Measurements from ENCODE around the gene FAM227A.
"Not testable (repeated sequence)": the region's sequence is repeated elsewhere in the genome, so short reads cannot be mapped to it uniquely, and the experiment has no call there.

FAM227A gene

GRCh38 chr22:38618258-38618657 lies 37.9 kb downstream of the FAM227A start:
- no peak for TF ChIP-seq CTCF (conservative IDR thresholded peaks at IDR 0.05)
- H3K27ac ChIP-seq = no peak overlapping the region

- H3K27ac ChIP-seq = not testable (repeated sequence)
Measured at GRCh38 chr22:38615064-38615405, 41.2 kb downstream of the FAM227A start.

GRCh38 chr22:38614332-38615063 lies 41.7 kb downstream of the FAM227A start:
- no peak overlapping the region for H3K27ac ChIP-seq

GRCh38 chr22:38613588-38613987 lies 42.6 kb downstream of the FAM227A start:
- no peak for TF ChIP-seq CTCF (conservative IDR thresholded peaks at IDR 0.05)
- no peak overlapping the region for H3K27ac ChIP-seq

More at GRCh38 chr22:38614332-38615063, 41.7 kb downstream of the FAM227A start:
- TF ChIP-seq CTCF (conservative IDR thresholded peaks at IDR 0.05) = no peak

GRCh38 chr22:38612217-38613006 lies 43.8 kb downstream of the FAM227A start:
- TF ChIP-seq CTCF (conservative IDR thresholded peaks at IDR 0.05) = no peak
- H3K27ac ChIP-seq = peak overlapping the region; percentile 22; the same call in 1 of the 2 replicates

- no peak for TF ChIP-seq CTCF (conservative IDR thresholded peaks at IDR 0.05)
Measured at GRCh38 chr22:38611559-38611958, 44.6 kb downstream of the FAM227A start.

GRCh38 chr22:38610234-38610633 lies 46.0 kb downstream of the FAM227A start:
- no peak for TF ChIP-seq CTCF (conservative IDR thresholded peaks at IDR 0.05)

More at GRCh38 chr22:38611559-38611958, 44.6 kb downstream of the FAM227A start:
- no peak overlapping the region for H3K27ac ChIP-seq

More at GRCh38 chr22:38610234-38610633, 46.0 kb downstream of the FAM227A start:
- no peak overlapping the region for H3K27ac ChIP-seq
